CD4-positive, alpha-beta T cell treated with Interleukin-17A for 4 hours (primary cell): ENCODE results near the gene OPRL1.
A peak's percentile ranks its signal among the peaks of the same experiment; 100 is the strongest.
"Not testable (repeated sequence)": the region's sequence is repeated elsewhere in the genome, so short reads cannot be mapped to it uniquely, and the experiment has no call there.

ENCODE experiments used
- DNase-seq: peaks from one replicate; pipeline ENCODE4 v3.0.0-alpha.2; 2020; ENCODE audit warnings: mixed read lengths

OPRL1 gene

GRCh38 chr20:64087226-64087825 lies 7.4 kb downstream of the OPRL1 start:
- not testable (repeated sequence) for DNase-seq

DNA sequence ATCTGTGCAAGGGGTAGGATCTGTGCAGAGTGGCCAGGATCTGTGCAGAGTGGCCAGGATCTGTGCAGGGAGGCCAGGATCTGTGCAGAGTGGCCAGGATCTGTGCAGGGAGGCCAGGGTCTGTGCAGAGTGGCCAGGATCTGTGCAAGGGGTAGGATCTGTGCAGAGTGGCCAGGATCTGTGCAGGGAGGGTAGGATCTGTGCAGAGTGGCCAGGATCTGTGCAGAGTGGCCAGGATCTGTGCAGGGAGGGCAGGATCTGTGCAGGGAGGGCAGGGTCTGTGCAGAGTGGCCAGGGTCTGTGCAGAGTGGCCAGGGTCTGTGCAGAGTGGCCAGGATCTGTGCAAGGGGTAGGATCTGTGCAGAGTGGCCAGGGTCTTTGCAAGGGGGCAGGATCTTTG lies 8.7 kb downstream of the OPRL1 start:
- not testable (repeated sequence) for DNase-seq

- DNase-seq = no peak
Observed at GRCh38 chr20:64090165-64090564, 10.3 kb downstream of the OPRL1 start.

DNA sequence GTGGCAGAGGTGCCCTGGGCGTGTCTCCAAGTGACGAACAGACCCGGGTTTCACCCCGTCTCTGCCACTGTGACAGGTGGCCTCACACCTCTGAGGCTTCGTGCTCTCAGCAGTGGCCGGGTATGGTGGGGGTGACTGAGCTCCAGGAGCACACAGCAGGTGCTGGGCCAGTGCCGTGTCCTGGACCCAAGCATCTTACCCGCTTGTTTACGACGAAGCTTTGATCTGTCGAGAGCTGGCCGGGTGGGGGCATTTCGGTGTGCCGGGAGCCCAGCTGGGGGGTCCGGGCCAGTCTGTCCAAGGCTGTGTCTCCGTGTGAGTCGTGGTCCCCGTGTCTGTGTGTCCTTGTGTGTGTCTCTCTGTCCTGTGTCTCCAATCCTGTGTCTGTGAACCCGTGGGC lies 11.5 kb downstream of the OPRL1 start:
- DNase-seq = no peak

GRCh38 chr20:64091770-64092169 lies 11.9 kb downstream of the OPRL1 start:
- no peak for DNase-seq

DNA sequence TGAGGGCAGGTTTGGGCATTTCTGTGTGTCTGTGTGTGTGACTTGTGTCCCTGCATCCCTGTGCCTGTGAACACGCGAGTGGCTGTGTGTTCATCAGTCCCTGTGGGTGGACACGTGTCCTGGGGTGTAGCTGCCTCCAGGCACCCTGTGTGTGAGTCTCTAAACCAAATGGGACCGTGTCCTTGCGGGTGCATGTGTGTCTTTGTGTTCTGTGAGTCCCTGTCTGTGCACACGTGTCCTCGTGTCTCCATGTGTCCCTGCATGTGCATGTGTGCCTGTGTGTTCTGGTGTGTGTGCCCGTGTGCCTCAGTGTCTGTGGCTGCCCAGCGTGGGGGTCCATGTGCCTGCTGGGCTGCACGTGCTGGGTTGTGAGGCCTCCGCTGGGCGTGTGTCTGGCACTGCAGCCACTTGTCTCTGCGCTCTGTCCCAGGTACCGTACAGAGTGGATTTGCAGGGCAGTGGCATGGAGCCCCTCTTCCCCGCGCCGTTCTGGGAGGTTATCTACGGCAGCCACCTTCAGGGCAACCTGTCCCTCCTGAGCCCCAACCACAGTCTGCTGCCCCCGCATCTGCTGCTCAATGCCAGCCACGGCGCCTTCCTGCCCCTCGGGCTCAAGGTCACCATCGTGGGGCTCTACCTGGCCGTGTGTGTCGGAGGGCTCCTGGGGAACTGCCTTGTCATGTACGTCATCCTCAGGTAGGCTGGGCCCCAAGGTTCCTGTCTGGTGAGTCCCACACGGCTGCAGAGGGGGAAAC lies 12.6 kb downstream of the OPRL1 start:
- no peak for DNase-seq

- DNase-seq = no peak
Observed at GRCh38 chr20:64093013-64093503, 13.2 kb downstream of the OPRL1 start.

GRCh38 chr20:64095455-64095854 lies 15.6 kb downstream of the OPRL1 start:
- DNase-seq = no peak

GRCh38 chr20:64095927-64096326 lies 16.0 kb downstream of the OPRL1 start:
- no peak for DNase-seq

DNA sequence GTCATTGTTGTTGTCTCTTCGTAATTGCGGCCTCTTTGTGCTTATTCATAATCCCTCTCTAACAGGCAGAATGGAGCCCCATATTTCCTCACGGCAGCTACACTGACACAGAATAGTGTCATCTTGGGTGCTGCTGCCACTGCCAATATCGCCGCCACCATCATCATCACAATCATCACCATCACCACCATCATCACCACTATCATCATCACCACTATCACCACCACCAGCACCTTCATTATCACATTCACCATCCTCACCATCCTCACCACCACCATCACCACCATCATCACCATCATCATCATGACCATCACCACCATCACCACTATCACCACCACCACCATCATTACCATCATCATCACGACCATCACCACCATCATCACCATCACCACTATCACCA lies 16.7 kb downstream of the OPRL1 start:
- DNase-seq = no peak

DNA sequence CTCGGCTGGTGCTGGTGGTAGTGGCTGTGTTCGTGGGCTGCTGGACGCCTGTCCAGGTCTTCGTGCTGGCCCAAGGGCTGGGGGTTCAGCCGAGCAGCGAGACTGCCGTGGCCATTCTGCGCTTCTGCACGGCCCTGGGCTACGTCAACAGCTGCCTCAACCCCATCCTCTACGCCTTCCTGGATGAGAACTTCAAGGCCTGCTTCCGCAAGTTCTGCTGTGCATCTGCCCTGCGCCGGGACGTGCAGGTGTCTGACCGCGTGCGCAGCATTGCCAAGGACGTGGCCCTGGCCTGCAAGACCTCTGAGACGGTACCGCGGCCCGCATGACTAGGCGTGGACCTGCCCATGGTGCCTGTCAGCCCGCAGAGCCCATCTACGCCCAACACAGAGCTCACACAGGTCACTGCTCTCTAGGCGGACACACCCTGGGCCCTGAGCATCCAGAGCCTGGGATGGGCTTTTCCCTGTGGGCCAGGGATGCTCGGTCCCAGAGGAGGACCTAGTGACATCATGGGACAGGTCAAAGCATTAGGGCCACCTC lies 18.7 kb downstream of the OPRL1 start:
- DNase-seq = no peak

GRCh38 chr20:64099086-64099786 lies 19.4 kb downstream of the OPRL1 start:
- DNase-seq = no peak

- DNase-seq = no peak
Observed at GRCh38 chr20:64099880-64100565, 20.1 kb downstream of the OPRL1 start.

- no peak for DNase-seq
Observed at GRCh38 chr20:64100566-64100888, 20.6 kb downstream of the OPRL1 start.

DNA sequence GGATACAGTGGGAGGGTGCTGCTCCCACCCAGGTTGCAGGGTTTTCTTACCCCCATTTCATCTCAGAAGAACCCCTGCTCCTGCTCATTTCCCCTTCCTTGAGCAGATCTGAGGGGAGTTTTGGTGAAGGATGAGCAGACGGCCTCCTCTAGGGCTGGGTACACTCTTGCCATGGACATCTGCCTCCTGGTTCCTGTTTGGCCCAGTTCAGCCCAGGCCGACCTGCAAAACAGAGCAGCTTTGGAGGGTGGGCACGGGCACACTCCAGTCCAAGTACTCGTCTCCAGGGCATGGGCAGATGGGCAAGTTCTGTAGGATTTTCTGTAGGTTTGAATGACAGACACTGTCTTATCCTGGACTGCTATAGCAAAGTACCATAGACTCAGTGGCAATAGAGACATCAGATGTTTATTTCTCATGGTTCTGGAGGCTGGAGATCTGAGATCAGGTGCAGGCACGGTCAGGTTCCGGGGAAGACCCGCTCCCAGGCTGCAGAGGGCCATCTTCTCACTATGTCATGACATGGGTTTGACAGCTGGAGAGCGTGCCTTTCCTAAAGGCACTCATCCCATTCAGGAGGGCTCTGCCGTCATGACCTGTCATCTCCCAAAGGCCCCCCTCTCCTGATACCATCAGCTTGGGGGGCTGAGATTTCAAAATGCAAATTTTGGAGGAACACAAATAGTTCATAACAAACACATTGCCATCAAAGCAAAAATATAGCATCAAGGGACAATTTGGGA lies 21.2 kb downstream of the OPRL1 start:
- no peak for DNase-seq

DNA sequence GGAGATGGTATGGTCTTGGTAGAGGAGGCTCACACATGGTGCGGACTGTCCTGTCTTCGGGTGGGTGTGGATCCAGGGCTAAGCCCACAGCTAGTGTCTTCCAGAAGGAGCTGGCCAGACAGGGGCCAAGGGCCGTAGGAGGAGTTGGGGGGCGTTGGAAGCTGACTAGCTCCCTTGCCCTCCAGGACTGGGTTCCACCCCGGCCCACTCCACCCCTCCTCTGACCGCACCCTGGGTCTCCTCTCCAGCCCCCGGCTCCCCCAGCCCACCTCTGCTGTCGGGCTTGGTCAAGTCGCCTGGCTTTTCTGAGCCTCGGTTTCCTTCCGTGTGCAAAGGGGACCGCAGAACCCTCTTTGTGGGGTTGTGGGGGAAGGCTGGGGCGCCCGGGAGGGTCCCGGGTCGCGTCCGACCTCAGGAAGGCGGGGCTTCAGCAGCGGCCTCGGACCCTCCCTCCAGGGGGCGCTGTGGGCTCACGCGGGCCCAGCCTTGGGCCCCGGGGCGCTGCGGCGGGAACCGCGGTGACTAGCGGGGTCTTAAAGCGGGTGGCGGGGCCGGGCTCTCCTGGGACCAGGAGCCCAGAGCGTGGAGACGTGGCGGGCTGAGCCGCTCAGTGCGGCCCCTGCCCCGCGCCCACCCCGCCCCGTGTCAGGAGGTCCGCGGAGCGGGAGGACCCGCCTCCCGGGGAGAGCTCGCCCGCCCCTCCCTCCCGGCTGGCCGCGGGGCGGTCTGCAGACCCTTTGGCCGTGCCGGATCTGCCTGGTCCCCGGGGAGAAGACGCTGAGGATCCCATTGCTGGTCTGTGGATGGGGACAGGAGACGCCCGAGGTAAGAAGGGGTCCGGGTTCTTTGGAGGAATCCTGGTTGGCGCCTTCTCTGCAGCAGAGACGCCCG lies 22.1 kb downstream of the OPRL1 start:
- peak; percentile 80 for DNase-seq

DNA sequence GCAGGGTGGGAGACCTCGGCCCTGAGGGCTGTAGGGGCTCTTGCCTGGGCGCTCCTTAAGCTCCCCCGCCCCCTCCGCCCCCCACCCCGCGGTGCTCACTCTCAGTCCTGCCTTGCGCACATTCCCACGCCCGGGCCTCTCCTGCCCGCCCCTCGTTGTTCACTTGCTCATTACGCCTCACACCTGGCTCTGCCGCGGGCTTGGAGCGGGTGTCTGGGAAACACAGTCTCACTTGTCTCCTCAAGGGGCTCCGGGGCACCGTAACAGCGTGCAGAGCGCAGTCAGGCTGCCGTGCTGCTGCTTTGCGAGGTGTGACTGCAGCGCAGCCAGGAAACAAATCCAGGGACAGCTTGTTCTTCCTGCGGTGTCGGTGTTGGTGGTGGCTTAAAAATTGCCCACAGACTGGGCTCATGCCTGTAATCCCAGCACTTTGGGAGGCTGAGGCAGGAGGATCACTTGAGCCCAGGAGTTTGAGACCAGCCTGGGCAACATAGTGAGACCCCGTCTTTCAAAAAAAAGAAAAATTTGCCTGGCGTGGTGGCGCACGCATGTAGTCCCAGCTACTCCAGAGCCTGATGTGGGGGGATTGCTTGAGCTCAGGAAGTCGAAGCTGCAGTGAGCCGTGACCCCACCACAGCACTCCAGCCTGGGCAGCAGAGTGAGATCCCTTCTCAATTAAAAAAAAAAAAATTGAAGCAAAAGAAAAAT lies 22.9 kb downstream of the OPRL1 start:
- peak; percentile 14 for DNase-seq

GRCh38 chr20:64103871-64104666 lies 24.2 kb downstream of the OPRL1 start:
- no peak for DNase-seq

DNA sequence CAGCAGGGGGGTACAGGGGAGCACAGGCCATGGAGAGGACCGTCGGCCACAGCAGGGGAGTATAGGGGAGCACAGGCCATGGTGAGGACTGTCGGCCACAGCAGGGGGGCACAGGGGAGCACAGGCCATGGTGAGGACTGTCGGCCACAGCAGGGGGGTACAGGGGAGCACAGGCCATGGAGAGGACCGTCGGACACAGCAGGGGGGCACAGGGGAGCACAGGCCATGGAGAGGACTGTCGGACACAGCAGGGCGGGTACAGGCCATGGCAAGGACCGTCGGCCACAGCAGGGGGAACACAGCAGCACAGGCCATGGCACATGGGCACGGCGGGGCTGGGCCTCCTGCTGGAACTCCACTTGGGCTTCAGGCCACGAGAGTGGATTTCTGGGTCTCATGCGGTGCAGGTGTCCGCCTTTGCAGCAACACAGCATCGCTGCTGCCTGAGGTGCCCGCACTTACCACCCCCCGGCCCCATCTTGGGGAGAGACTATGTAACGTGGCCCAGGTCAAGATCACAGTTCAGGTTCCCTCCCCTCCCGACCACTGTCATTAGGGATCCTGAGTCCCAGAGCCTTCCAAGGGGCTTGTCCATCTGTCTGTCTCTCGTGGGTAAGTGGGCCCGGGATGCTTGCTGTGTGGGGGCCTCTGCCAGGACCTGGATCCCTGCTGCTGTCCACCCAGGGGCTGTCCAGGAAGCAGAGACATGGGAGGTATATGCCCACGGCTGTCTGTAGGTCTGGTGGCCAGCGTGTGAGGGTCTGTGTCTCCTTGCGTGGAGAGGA lies 25.0 kb downstream of the OPRL1 start:
- DNase-seq = no peak
